NCI-H1092 (cell line): ENCODE results near the gene PATE3.

Experiments used
- DNase-seq: peaks from one replicate; lab custom pipeline; 2025; lab: John Stamatoyannopoulos, UW

PATE3 gene, protein sequence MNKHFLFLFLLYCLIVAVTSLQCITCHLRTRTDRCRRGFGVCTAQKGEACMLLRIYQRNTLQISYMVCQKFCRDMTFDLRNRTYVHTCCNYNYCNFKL

DNA sequence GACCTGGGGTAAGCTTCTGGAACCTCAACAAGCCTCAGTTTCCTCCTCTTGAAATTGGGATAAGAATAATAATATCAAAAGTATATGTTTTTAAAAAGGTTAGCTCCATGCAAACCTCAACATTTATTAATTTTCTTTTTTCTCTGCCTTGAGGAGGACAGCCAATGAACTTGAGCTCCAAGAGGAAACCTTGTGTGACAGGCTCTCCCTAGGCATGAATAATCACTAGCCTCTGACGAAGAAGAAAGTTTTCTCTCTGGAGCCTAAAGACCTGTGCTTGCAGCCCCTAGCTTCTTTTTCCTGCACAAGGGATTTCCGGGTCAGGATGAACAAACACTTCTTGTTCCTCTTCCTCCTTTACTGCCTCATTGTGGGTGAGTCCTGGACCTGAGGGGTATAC is at the start of gene PATE3:
TSS of gene PATE3 (plus strand) at position 301 of the 400 bp plus-strand sequence. CDS start at position 326, 25 bp downstream.
- DNase-seq, result no peak

DNA sequence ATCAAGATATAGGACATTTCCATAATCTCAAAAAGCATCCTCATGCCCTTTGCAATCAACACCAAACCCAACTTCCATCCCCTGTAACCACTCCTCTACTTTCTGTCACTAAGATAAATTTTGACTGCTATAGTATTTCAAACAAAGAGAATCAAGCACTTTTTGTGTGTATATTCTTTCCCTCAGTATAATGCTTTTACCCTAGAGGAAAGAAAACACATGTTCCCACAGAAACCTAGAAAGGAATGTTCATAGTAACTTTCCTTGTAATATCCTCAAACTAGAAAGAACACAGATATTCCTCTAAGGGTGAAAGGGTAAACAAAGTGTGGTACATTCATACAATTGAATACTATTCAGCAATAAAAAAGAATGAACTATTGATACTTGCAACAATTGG is 47.3 kb upstream of the PATE3 start:
- no peak for DNase-seq

DNA sequence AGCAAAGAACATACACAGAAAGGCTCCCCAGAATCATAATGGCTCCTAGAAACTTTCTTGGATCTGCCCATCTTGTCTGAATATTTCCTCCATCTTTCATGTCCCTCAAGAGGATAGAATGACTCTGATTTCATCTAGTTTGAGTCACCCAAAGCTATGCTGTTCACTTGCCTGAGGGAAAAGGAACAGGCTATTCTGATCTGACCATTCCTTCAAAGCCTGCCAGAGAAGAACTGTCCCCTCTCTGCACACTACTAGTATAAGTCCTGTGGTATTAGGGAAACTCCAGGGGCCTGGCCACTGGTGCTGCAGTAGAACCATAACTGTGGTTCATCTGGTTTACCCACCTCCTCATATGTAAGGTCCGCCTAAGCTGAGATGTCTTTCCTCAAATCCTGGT is 44.2 kb upstream of the PATE3 start:
- no peak for DNase-seq

GRCh38 chr11:125745979-125746378 is 41.9 kb upstream of the PATE3 start, which contains the start of gene PATE1:
TSS of gene PATE1 (plus strand) at chr11:125746279. CDS start at chr11:125746305, 26 bp downstream.
- no peak for DNase-seq

GRCh38 chr11:125750629-125751028 is 37.3 kb upstream of the PATE3 start:
- DNase-seq, result no peak

- DNase-seq, result no peak
Measured at GRCh38 chr11:125756050-125756449, 31.9 kb upstream of the PATE3 start.

- DNase-seq, result no peak
Measured at GRCh38 chr11:125762445-125762844, 25.5 kb upstream of the PATE3 start.

- no peak for DNase-seq
Measured at GRCh38 chr11:125763483-125763882, 24.4 kb upstream of the PATE3 start.

GRCh38 chr11:125766251-125766650 is 21.7 kb upstream of the PATE3 start:
- no peak for DNase-seq

DNA sequence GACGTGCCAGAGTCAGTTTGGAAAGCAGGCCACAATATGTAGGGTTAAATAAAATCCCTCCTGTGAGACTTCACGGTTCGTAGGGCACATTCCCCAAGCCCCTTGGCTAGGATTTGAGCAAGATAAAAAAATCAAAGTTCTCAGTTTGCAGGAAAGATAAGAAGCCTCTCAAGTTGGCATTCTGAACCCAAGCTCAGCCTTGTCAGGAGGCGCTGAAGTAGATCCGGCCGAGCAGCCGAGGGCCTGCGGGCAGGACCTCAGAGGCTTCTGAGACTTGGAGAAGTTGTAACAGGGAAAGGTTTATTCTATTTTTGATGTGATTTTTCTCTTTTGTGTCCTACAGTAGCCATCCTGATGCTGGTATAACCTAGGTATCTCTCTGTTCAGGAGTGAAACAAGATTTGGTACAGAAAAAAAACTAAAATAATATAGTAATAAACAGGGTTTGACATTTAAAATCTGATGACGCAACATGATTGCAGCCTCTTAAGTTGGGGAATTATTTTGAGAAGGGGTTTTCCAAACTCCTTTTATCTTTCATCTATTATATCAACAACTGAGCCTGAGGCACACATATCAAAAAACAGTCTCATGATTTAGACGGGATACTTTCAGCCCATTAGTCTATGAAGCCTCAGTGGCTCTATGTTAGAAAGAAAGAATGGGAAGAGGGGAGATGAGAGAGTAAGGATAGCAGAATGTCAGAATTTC is 19.4 kb upstream of the PATE3 start:
- DNase-seq, result no peak

GRCh38 chr11:125770583-125770982 is 17.3 kb upstream of the PATE3 start:
- DNase-seq, result no peak

- DNase-seq, result no peak
Measured at GRCh38 chr11:125772834-125773505, 15.0 kb upstream of the PATE3 start.

DNA sequence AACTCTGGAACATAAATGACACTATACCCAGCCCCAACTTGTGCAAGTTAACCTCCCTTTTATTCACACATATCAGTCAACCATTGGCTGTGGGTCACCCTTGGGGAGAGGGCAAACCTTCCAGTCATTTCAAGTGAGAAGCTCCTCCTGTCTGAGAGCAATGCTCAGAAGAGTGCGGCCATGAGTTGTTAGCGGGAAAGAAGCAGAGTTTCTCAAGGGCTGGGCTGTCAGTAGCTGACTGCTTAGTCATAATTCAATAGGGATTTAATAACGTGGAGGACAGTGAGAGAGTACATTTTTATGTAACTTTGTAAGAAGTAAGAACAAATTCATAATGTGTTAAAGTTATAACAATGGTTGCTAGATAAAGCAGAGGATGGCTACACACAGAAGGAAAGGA is 14.4 kb upstream of the PATE3 start:
- DNase-seq, result no peak

DNA sequence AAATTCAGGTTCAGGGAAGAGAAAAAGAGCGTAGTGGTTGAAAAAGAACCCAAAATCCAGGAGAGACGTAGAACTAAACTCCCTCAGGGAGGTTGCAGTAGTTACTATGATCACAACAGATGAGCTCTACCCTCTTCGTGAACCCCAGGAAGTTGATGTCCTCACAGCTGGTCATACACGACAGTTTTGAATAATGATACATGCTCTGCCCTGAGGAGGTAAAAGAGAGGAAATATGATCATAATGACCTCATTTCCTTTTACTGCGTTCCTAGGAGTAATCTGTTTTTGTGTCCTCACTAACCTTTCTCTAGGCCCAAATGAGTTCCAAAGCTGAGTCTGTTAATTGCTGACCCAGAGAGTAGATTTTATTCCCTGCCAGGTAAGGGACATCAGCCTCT is 10.6 kb upstream of the PATE3 start:
- DNase-seq, result no peak

- DNase-seq, result no peak
Measured at GRCh38 chr11:125778728-125779127, 9.2 kb upstream of the PATE3 start, which contains the start of gene PATE2. TSS of gene PATE2 (minus strand) at chr11:125778828. CDS start at chr11:125778773, 55 bp downstream.

- no peak for DNase-seq
Measured at GRCh38 chr11:125784678-125785077, 3.2 kb upstream of the PATE3 start.

DNA sequence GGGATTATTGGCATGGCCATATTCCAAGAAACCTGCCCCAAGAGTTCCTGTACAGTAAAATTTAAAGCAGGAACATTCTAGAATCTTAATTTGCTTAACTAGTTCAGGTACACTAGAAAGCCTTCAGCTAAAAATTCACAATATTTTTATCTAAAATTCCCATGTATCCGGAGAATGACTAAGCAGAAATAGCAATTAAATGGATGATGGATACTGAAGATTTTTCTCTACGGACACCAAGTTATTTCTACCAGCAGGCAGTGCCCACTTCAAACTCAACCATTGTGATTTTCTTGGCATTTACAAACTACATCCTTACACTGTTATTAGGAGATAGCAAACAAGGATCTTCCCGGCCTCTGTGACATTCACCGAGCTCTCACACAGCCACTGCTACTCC is 2.9 kb downstream of the PATE3 start:
- no peak for DNase-seq

GRCh38 chr11:125797641-125798040 is 9.7 kb downstream of the PATE3 start:
- no peak for DNase-seq

DNA sequence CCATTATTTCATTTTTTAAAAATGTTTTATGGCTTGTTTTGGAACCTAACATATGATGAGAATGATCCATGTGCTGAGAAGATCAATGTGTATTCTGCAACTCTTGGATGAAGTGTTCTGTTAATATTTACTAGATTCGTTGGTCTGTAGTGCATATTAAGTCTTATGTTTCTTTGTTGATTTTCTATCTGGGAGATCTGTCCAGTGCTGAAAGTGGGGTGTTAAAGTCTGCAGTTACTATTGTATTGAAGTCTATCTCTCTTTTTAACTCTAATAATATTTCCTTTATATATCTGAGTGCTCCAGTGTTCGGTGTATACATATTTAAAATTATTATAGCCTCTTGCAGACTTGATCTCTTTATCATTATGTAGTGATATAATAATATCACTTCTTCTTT is 11.9 kb downstream of the PATE3 start:
- no peak for DNase-seq

- DNase-seq, result no peak
Measured at GRCh38 chr11:125802387-125802786, 14.5 kb downstream of the PATE3 start.

- DNase-seq, result no peak
Measured at GRCh38 chr11:125807909-125808308, 20.0 kb downstream of the PATE3 start.

- DNase-seq, result no peak
Measured at GRCh38 chr11:125833016-125833415, 45.1 kb downstream of the PATE3 start, which contains the start of gene PATE4. TSS of gene PATE4 (plus strand) at chr11:125833316. CDS start at chr11:125833360, 44 bp downstream.

- no peak for DNase-seq
Measured at GRCh38 chr11:125835748-125836147, 47.8 kb downstream of the PATE3 start.
